GM19025 (cell line): ENCODE data around the gene KRT26.
"Not testable (repeated sequence)": the region's sequence is repeated elsewhere in the genome, so short reads cannot be mapped to it uniquely, and the experiment has no call there.

Experiments
- ATAC-seq: cut with Tn5 transposase; IDR thresholded peaks from one replicate; pipeline ENCODE4 v1.9.1; 2021; ENCODE audit warnings: mild to moderate bottlenecking, low read depth, moderate library complexity; ENCODE audit not compliant: unreplicated experiment

The KRT26 gene

GRCh38 chr17:40795019-40795667 is 23.1 kb upstream of the KRT26 start:
- ATAC-seq = no peak

- ATAC-seq = no peak
Observed at GRCh38 chr17:40794466-40794865, 22.5 kb upstream of the KRT26 start.

GRCh38 chr17:40793832-40794231 is 21.8 kb upstream of the KRT26 start:
- no peak for ATAC-seq

- no peak for ATAC-seq
Observed at GRCh38 chr17:40791787-40792436, 19.9 kb upstream of the KRT26 start.

- no peak for ATAC-seq
Observed at GRCh38 chr17:40791111-40791510, 19.1 kb upstream of the KRT26 start.

- ATAC-seq = no peak
Observed at GRCh38 chr17:40782450-40782849, 10.4 kb upstream of the KRT26 start, which contains the start of gene KRT27. Gene KRT27, minus strand, starts transcription at chr17:40782550. Its CDS starts 57 bp downstream, at chr17:40782493.

- ATAC-seq = no peak
Observed at GRCh38 chr17:40779181-40779909, 7.3 kb upstream of the KRT26 start.

- ATAC-seq = no peak
Observed at GRCh38 chr17:40778461-40778860, 6.5 kb upstream of the KRT26 start.

- ATAC-seq = no peak
Observed at GRCh38 chr17:40777971-40778370, 6.0 kb upstream of the KRT26 start.

GRCh38 chr17:40777459-40777858 is 5.5 kb upstream of the KRT26 start:
- no peak for ATAC-seq

- no peak for ATAC-seq
Observed at GRCh38 chr17:40775945-40776344, 3.9 kb upstream of the KRT26 start.

GRCh38 chr17:40765657-40766056 is 6.3 kb downstream of the KRT26 start:
- ATAC-seq = no peak

GRCh38 chr17:40763752-40764151 is 8.2 kb downstream of the KRT26 start:
- no peak for ATAC-seq

- no peak for ATAC-seq
Observed at GRCh38 chr17:40760105-40761016, 11.6 kb downstream of the KRT26 start.

- ATAC-seq = no peak
Observed at GRCh38 chr17:40755231-40755630, 16.8 kb downstream of the KRT26 start, which contains the start of gene KRT25. Gene KRT25, minus strand, starts transcription at chr17:40755331. Its CDS starts 60 bp downstream, at chr17:40755271.

GRCh38 chr17:40753804-40754203 is 18.2 kb downstream of the KRT26 start:
- no peak for ATAC-seq

GRCh38 chr17:40751065-40751464 is 20.9 kb downstream of the KRT26 start:
- ATAC-seq = no peak

GRCh38 chr17:40750391-40750790 is 21.6 kb downstream of the KRT26 start:
- no peak for ATAC-seq

- ATAC-seq = not testable (repeated sequence)
Observed at GRCh38 chr17:40748666-40749065, 23.3 kb downstream of the KRT26 start.

GRCh38 chr17:40738553-40738952 is 33.4 kb downstream of the KRT26 start:
- no peak for ATAC-seq
